IPS-18c (cell line): ENCODE data around the gene SMPD2.
A peak's percentile ranks its signal among the peaks of the same experiment; 100 is the strongest.

ENCODE experiments used
- H3K4me3 ChIP-seq: 2 replicates; pipeline ENCODE4 v1.7.0; 2013; ENCODE audit warnings: low read depth, mild to moderate bottlenecking, low read length, moderate library complexity; ENCODE audit not compliant: insufficient read depth
- H3K9me3 ChIP-seq: one replicate; pipeline ENCODE4 v1.6.1; 2013; ENCODE audit warnings: mild to moderate bottlenecking, low read length, moderate library complexity; ENCODE audit not compliant: control insufficient read depth, insufficient read depth

The SMPD2 gene

GRCh38 chr6:109472132-109472995 is 31.8 kb downstream of the SMPD2 start:
- no peak overlapping the region for H3K4me3 ChIP-seq
- H3K9me3 ChIP-seq = no peaks in the 10 kb centered on the region

DNA sequence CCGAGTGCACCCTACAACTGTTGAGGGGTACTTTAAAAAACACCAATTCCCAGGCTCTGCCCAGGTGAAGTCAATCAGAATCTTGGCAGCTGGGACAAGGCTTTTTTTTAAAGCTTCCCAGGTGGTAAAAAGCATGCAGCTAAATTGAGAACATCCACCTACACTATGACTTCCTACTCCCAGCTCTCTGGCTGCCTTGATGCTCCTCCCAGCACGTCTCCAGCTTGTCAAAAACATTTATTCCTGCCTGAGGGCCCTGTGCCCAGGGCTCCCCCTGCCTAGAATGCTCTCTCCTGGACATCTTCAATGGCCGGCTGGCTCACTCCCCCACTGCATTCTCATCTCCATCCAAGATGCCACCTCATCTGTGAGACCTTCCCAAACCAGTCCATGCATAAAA is 32.6 kb downstream of the SMPD2 start:
- no peak overlapping the region for H3K4me3 ChIP-seq
- no peaks in the 10 kb centered on the region for H3K9me3 ChIP-seq

DNA sequence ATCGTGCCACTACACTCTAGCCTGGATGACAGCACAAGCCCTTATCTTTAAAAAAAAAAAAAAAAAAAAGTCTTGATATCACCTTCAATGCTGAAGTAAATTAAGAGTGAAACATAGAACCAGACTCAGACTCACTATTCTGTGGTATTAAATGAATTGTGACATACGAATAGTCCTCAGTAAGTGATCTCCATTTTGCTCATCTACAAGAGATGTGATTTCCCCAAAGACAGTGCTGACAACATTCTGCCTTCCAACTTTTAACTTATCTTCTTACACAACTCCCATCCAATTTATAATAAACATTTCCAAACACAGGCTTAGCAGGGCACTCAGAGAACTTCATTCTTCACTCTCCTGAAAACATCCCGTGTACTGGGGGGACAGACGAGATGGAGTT is 34.5 kb downstream of the SMPD2 start:
- Histone ChIP-seq H3K9me3 (no peaks in the 10 kb centered on the region), H3K4me3 (no peak overlapping the region)

DNA sequence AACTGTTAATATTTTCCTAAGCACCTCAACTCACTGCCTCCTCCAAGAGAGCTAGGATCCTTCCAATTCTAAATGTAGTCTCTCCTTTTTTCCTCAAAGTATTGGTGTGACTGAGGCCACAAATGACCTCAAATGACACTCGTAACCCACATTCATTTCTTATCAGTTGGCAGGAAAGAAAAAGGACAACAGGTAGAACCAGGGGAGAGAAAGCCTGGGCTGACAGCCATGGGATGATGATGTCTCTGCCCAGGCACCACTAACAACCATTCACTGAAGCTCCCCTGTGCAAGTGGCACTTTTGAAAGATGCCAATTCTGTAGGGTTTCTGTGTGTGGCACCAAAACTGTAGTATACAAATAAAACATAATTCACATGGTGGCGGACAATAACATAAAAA is 35.1 kb downstream of the SMPD2 start:
- Histone ChIP-seq H3K4me3 (no peak overlapping the region), H3K9me3 (no peaks in the 10 kb centered on the region)

- H3K4me3 ChIP-seq = no peak overlapping the region
- no peaks in the 10 kb centered on the region for H3K9me3 ChIP-seq
Measured at GRCh38 chr6:109477184-109477583, 36.7 kb downstream of the SMPD2 start.

- Histone ChIP-seq H3K4me3 (0 out of 2 replicates have a peak overlapping the region, but pooled peaks have one; percentile 6), H3K9me3 (no peaks in the 10 kb centered on the region)
Measured at GRCh38 chr6:109477725-109478124, 37.2 kb downstream of the SMPD2 start.

DNA sequence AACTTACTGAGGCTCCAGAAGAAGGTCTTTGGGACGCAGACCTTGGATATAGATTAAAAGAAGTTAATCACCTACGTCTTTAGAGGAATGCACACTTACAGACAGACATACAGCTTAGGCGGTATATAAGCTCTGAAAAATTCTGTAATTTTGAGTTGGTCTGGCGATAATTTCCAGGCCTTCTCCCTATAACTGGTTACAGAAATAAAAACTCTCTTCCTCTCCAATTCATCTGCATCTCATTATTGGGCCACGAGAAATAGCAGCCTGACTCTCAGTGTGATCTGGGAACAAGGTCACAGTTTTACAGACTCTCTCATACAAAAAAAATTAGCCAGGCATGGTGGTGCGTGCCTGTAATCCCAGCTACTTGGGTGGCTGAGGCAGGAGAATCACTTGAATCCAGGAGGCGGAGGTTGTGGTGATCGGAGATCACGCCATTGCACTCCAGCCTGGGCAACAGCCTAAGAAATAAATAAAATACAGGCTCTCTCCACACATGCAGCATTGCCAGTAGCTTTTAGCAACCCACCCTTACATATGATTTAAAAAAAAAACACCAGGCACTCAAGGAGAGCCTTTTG is 37.8 kb downstream of the SMPD2 start:
- Histone ChIP-seq H3K9me3 (no peaks in the 10 kb centered on the region), H3K4me3 (peak overlapping the region; percentile 36)

GRCh38 chr6:109478841-109479624 is 38.5 kb downstream of the SMPD2 start:
- Histone ChIP-seq H3K9me3 (no peaks in the 10 kb centered on the region), H3K4me3 (no peak overlapping the region)

- Histone ChIP-seq H3K9me3 (peaks cover 3% of the 10 kb centered on the region), H3K4me3 (peak overlapping the region; percentile 26; the same call in 1 of the 2 replicates)
Measured at GRCh38 chr6:109480993-109481480, 40.5 kb downstream of the SMPD2 start.

DNA sequence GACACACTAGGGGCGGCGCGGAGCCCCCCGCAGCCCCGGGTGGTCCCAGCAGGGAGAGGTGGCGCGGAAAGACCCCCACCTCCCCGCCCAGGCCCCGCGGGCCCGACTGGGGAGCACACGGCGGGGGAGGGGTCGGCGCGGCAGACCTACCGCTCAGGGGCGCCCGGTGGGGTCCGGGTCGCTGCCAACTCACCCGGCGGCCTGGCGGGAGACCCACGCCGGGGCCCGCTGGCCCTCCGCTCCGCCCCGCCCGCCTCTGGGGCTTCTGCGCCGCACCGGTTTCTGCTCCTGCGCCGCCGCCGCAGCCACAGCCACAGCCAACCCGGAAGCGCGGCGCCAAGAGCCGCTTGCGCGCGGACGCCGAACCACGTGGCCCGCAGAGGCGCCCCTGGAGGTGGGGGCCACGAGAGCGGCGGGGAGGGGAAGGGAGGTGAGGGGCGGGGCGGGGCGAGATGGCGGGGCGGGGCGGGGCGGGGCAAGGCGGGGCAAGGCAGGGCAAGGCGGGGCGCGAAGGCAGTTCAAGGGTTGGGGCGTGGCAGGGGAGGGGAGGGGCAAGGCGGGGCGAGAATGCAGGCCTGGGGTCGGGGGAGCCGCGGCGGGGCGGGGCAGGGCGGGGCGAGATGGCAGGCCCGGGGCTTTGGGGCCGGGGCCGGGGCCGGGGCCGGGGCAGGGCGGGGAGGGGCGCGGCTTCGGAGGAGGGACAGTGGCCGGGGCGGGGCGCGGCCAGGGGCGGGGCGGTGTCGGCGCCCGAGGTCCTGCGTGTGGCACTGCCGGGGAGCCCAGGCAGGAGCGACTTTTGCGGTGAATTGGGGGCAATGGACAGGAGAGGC is 42.6 kb downstream of the SMPD2 start, which contains the start of gene ZBTB24:
ZBTB24 (minus strand) TSS at position 315 of the 830 bp plus-strand sequence. CDS start 1,193 bp downstream, outside the sequence.
- peak within 1 kb of the TSS; percentile 89 for H3K4me3 ChIP-seq
- peaks cover 3% of the 10 kb centered on the region for H3K9me3 ChIP-seq

DNA sequence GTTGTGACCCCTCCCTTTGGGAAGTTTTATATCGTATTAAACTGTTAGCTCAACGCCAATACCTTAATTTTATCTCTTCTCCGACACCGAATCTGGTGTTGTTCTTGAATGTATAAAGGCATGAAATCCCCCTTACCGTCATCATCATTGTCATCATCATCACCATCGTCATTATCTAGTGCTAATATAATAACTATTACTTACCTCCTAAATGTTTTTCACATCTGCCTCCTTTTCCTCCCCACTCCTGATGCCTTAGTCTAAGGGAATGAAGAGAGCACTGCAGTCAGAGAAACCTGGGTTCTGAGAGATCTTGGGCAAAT is 43.2 kb downstream of the SMPD2 start:
- 0 out of 2 replicates have a peak overlapping the region, but pooled peaks have one; percentile 32 for H3K4me3 ChIP-seq
- H3K9me3 ChIP-seq = peaks cover 3% of the 10 kb centered on the region

DNA sequence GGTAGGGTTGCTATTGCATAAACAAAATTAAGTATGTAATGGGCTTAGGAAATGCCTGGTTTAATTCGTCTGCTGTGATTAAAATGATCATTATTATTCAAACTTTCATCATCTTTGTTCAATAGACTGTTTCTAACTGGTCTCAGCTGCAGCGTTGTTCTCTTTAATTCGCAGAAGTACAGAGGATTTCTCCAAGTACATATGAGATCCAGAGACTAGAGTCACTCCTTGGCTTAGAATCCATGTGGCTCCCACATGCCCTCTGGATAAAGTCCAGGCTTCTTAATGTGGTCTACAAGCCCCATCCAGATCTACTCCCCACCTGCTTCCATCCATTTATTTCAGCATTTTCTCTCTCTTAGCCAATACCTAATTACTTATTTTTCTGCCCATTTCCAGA is 43.6 kb downstream of the SMPD2 start:
- Histone ChIP-seq H3K9me3 (peaks cover 3% of the 10 kb centered on the region), H3K4me3 (no peak overlapping the region)

DNA sequence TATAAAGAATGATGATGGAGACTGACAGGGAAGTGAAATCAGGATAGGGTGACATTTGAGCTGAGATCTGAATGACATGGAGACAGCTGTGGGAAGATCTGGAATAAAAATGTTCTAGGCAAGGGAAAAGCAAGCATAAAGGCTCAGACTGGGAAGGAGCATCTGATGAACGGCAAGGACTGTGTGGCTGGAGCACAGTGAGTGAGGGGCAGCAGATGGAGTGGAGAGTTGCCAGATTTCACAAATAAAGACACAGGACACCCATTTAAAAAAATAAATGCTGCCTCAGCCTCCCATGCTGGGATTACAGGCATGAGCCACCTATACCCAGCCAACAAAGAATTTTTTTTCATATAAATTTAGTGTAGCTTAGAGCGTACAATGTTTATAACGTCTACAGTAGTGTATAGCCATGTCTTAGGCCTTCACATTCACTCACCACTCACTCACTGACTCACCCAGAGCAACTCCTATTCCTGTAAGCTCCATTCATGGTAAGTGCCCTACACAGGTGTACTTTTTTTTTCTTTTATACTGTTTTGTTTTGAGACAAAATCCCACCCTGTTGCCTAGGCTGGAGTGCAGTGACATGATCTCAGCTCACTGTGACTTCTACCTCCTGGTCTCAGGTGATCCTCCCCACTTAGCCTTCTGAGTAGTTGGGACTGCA is 44.9 kb downstream of the SMPD2 start:
- H3K4me3 ChIP-seq = no peak overlapping the region
- H3K9me3 ChIP-seq = peaks cover 3% of the 10 kb centered on the region

DNA sequence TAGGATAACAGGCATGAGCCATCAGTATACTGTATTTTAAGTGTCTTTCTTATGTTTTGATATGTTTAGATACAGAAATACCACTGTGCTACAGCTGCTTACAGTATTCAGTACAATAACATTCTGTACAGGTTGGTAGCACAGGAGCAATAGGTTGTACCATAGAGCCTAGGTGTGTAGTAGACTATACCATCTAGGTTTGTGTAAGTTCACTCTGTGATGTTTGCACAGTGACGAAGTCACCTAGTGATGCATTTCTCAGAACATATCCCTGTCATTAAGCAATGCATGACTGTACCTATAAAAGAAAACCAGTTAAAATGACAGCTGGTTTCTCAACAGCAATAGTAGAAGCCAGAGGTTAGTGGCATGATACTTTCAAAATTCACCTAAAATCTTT is 45.5 kb downstream of the SMPD2 start:
- Histone ChIP-seq H3K4me3 (no peak overlapping the region), H3K9me3 (peaks cover 3% of the 10 kb centered on the region)

DNA sequence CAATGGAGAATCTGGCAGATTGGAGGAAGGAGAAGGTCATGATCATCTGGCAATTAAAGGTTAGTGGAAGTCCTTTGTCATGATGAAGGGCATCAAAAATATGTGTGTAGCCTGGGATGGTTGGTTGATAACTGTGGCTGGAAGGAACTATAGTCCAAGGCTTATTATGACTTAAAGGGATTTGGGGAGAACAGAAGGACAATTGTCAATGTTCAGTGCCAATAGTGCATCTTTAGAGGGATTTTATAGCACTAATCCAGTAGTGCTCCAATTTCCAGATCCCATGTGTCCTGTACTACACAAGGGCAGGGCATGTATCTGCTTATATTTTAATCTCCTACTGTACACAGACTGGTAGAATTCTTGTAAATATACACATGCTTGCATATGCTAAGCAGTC is 47.5 kb downstream of the SMPD2 start:
- H3K4me3 ChIP-seq = no peak overlapping the region
- H3K9me3 ChIP-seq = peaks cover 3% of the 10 kb centered on the region

GRCh38 chr6:109490713-109491112 is 50.2 kb downstream of the SMPD2 start:
- Histone ChIP-seq H3K9me3 (no peaks in the 10 kb centered on the region), H3K4me3 (no peak overlapping the region)
